A549 treated with AZD2906 at 1 μM for 4 hours (cell line): ENCODE measurements around the gene KCTD14. TPM values are rescaled to one million over a fixed set of nuclear protein-coding genes. Genes with fewer than 3 reads are reported as not detected.

Source experiments
- total RNA-seq: library from RNA; stranded (reverse); fragments of 200-300 nt; extraction: Qiagen RNA extraction; gene quantifications from 5 replicates; pipeline ENCODE4 v1.2.3, GENCODE V29; 2022

The KCTD14 gene
- total RNA-seq: 1.2 to 2.0 TPM (median 1.4 TPM) in 5 replicates

GRCh38 chr11:78022397-78023396, at the start of gene KCTD14:
KCTD14 (minus strand) TSS chr11:78023276; CDS start chr11:78023249, 27 bp downstream.

DNA sequence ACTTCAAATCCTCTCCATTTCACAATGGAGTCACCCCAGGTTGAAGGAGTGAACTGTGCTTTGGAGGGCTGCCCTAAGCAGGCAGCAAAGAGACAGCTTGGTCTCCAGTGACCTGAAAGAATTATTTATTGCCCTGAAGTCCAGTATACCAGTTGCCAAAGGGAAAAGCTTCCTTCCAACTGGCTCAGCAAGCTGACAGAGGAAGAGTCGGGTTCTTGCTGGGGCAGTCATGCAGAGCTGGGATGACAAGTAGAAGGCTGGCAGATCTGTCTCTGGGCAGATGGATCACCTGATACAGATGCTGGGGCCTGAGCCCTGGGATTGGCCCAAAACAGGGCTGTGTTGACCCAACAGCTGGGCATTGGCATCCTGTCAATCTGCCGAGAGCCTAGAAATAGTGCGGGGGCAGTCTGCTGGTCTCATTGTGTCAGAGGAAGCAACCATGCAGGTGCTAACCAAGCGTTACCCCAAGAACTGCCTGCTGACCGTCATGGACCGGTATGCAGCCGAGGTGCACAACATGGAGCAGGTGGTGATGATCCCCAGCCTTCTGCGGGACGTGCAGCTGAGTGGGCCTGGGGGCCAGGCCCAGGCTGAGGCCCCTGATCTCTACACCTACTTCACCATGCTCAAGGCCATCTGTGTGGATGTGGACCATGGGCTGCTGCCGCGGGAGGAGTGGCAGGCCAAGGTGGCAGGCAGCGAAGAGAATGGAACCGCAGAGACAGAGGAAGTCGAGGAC, 40.5 kb upstream of the KCTD14 start, which contains the start of gene THRSP:
THRSP (plus strand) TSS at position 422 of the 742 bp plus-strand sequence; CDS start at position 443, 21 bp downstream.

DNA sequence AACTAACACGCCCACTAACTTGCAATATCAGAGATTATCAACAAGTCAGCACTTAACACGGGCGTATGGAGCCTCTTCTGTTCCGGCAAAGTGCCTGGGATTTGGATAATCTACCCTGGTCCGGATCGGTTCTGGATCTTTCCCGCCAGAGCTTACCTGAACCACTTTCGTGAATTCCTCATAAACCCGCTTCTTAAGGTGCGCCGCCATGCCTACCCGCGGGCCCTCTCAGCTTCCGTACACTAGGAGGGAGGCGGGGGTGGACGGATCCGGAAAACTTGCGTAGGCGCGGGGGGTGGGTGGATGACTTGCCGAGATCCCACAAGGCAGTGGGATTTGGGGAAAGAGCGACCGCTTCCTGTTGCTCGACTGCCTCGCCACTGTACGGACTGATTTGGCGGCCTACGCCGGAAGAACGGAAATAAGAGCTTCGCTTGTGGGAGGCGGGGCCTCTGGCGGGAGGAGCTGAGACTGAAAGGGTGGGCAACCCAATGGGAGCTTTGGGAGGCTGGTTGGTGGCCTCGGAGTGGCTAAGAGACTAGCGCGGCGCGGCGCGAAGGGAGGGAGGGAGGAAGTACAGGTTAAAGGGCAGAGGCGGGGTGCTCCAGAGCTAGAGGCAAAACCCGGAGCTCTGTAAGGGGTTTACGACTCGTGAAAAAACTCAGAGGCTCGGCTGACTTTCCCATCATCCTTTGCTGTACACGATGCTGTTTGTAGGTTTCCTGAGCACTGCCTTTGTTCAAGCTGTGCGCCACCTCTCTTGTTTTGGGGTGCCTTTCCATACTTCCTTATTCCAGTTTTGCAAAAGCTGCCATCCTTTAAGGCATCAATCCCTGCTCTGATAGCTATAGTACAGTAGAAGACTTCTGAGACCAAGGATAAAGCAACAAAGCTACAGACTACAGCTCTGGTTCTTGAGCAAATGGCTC, 28.4 kb downstream of the KCTD14 start, which contains the start of gene INTS4:
INTS4 (minus strand) TSS at position 235 of the 929 bp plus-strand sequence; CDS start at position 210, 25 bp downstream.

Other genes with a start within 250 kb of the KCTD14 start
- 11.1 to 20.2 TPM (median 14.2 TPM) in 5 replicates for gene RSF1, start 202.6 kb downstream of the KCTD14 start, total RNA-seq
- gene AAMDC, start 202.1 kb downstream of the KCTD14 start, total RNA-seq: 26.1 to 32.8 TPM (median 29.5 TPM) in 5 replicates
- gene INTS4, start 28.6 kb downstream of the KCTD14 start, total RNA-seq: 16.0 to 19.0 TPM (median 16.9 TPM) in 5 replicates
- gene THRSP, start 40.6 kb upstream of the KCTD14 start, total RNA-seq: not detected in 5 replicates
- 242 to 263 TPM (median 255 TPM) in 5 replicates for gene NDUFC2, start 56.6 kb upstream of the KCTD14 start, total RNA-seq
- 52.3 to 58.9 TPM (median 57.1 TPM) in 5 replicates for gene ALG8, start 116.3 kb upstream of the KCTD14 start, total RNA-seq
- gene KCTD21, start 165.3 kb upstream of the KCTD14 start, total RNA-seq: 7.4 to 9.3 TPM (median 8.4 TPM) in 5 replicates
- 7.0 to 8.7 TPM (median 8.3 TPM) in 5 replicates for gene USP35, start 165.6 kb upstream of the KCTD14 start, total RNA-seq